Measurements from ENCODE around the gene NFYB.

NFYB gene

GRCh38 chr12:104137001-104137901, 759 bp downstream of the NFYB start:
- Histone ChIP-seq H3K9me3 (ENCODE audit: insufficient read depth, low read length, severe bottlenecking) (no peaks in the 10 kb centered on the region), H3K27ac (ENCODE audit: low read length) (peak overlapping the region; percentile 82), H3K4me2 (ENCODE audit: insufficient read depth, low read length) (peak overlapping the region; percentile 81), H3K9ac (ENCODE audit: low read depth, low read length) (peak overlapping the region; percentile 79), H2AFZ (ENCODE audit: low read depth, low read length) (peak overlapping the region; percentile 62), H3K36me3 (ENCODE audit: insufficient read depth, low read length) (peaks cover 33% of the 10 kb centered on the region), H3K79me2 (ENCODE audit: insufficient read depth, low read length) (peaks cover 55% of the 10 kb centered on the region), H3K4me1 (ENCODE audit: insufficient read depth, low read length) (peaks cover 48% of the 10 kb centered on the region), H3K4me3 (ENCODE audit: low read depth in 1 of 2, low read length in 2 of 2) (peak overlapping the region; percentile 62 to 65; a peak in 3 of 4 replicates), H3K27me3 (ENCODE audit: insufficient read depth, low read length, poor library complexity) (no peaks in the 10 kb centered on the region), H4K20me1 (ENCODE audit: insufficient read depth, low read length) (no peaks in the 10 kb centered on the region; the same call in 1 of the 2 replicates)
- DNase-seq (peak; percentile 67), ATAC-seq (ENCODE audit: insufficient read depth, low read depth) (peak; percentile 36)
- TF ChIP-seq, protein P1, sequence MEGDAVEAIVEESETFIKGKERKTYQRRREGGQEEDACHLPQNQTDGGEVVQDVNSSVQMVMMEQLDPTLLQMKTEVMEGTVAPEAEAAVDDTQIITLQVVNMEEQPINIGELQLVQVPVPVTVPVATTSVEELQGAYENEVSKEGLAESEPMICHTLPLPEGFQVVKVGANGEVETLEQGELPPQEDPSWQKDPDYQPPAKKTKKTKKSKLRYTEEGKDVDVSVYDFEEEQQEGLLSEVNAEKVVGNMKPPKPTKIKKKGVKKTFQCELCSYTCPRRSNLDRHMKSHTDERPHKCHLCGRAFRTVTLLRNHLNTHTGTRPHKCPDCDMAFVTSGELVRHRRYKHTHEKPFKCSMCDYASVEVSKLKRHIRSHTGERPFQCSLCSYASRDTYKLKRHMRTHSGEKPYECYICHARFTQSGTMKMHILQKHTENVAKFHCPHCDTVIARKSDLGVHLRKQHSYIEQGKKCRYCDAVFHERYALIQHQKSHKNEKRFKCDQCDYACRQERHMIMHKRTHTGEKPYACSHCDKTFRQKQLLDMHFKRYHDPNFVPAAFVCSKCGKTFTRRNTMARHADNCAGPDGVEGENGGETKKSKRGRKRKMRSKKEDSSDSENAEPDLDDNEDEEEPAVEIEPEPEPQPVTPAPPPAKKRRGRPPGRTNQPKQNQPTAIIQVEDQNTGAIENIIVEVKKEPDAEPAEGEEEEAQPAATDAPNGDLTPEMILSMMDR (IDR thresholded peaks at IDR 0.05; ENCODE audit: borderline replicate concordance, extremely low read depth, low read length, poor library complexity, severe bottlenecking), result no peak
- TF ChIP-seq EZH2 (IDR thresholded peaks at IDR 0.05; ENCODE audit: borderline replicate concordance, low read depth, low read length, severe bottlenecking), result no peak

- peaks cover 61% of the 10 kb centered on the region for H3K79me2 ChIP-seq (ENCODE audit: insufficient read depth, low read length)
Observed at GRCh38 chr12:104136577-104136976, 1.4 kb downstream of the NFYB start.

GRCh38 chr12:104134882-104135281, 3.1 kb downstream of the NFYB start:
- ATAC-seq (ENCODE audit: insufficient read depth, low read depth) (no peak), DNase-seq (no peak)
- Histone ChIP-seq H3K27me3 (ENCODE audit: insufficient read depth, low read length, poor library complexity) (no peaks in the 10 kb centered on the region), H3K27ac (ENCODE audit: low read length) (no peak overlapping the region), H3K4me2 (ENCODE audit: insufficient read depth, low read length) (peak overlapping the region; percentile 81; the same call in 1 of the 2 replicates), H3K4me3 (ENCODE audit: low read depth in 1 of 2, low read length in 2 of 2) (no peak overlapping the region), H3K9ac (ENCODE audit: low read depth, low read length) (no peak overlapping the region), H3K9me3 (ENCODE audit: insufficient read depth, low read length, severe bottlenecking) (no peaks in the 10 kb centered on the region), H3K79me2 (ENCODE audit: insufficient read depth, low read length) (peaks cover 74% of the 10 kb centered on the region), H2AFZ (ENCODE audit: low read depth, low read length) (no peak overlapping the region), H4K20me1 (ENCODE audit: insufficient read depth, low read length) (peaks cover 3% of the 10 kb centered on the region; the same call in 1 of the 2 replicates), H3K36me3 (ENCODE audit: insufficient read depth, low read length) (peaks cover 53% of the 10 kb centered on the region), H3K4me1 (ENCODE audit: insufficient read depth, low read length) (peaks cover 57% of the 10 kb centered on the region)
- TF ChIP-seq, protein P1 (IDR thresholded peaks at IDR 0.05; ENCODE audit: borderline replicate concordance, extremely low read depth, low read length, poor library complexity, severe bottlenecking), result no peak
- no peak for TF ChIP-seq EZH2 (IDR thresholded peaks at IDR 0.05; ENCODE audit: borderline replicate concordance, low read depth, low read length, severe bottlenecking)

More at GRCh38 chr12:104136577-104136976, 1.4 kb downstream of the NFYB start:
- peak overlapping the region; percentile 81 for H3K4me2 ChIP-seq (ENCODE audit: insufficient read depth, low read length)
- peak overlapping the region; percentile 82 for H3K27ac ChIP-seq (ENCODE audit: low read length)
- H3K4me3 ChIP-seq (ENCODE audit: low read depth in 1 of 2, low read length in 2 of 2), result peak overlapping the region; percentile 62 to 65; a peak in 3 of 4 replicates
- DNase-seq, result no peak
- H2AFZ ChIP-seq (ENCODE audit: low read depth, low read length), result peak overlapping the region; percentile 62
- ATAC-seq (ENCODE audit: insufficient read depth, low read depth), result no peak
- peaks cover 39% of the 10 kb centered on the region for H3K36me3 ChIP-seq (ENCODE audit: insufficient read depth, low read length)
- H3K4me1 ChIP-seq (ENCODE audit: insufficient read depth, low read length), result peaks cover 55% of the 10 kb centered on the region
- peak overlapping the region; percentile 79 for H3K9ac ChIP-seq (ENCODE audit: low read depth, low read length)
- H3K9me3 ChIP-seq (ENCODE audit: insufficient read depth, low read length, severe bottlenecking), result no peaks in the 10 kb centered on the region
- H4K20me1 ChIP-seq (ENCODE audit: insufficient read depth, low read length), result peaks cover 2% of the 10 kb centered on the region; the same call in 1 of the 2 replicates
- TF ChIP-seq, protein P1 (IDR thresholded peaks at IDR 0.05; ENCODE audit: borderline replicate concordance, extremely low read depth, low read length, poor library complexity, severe bottlenecking), result no peak
- no peak for TF ChIP-seq EZH2 (IDR thresholded peaks at IDR 0.05; ENCODE audit: borderline replicate concordance, low read depth, low read length, severe bottlenecking)
- H3K27me3 ChIP-seq (ENCODE audit: insufficient read depth, low read length, poor library complexity), result no peaks in the 10 kb centered on the region
